HepG2 (cell line): ENCODE results near the gene ST8SIA3.

Experiments used
- ATAD3A ChIP-seq: sonication (generic); formaldehyde crosslinking; IDR thresholded peaks from 2 replicates; pipeline ENCODE4 v1.4.0; 2020; ENCODE audit warnings: missing genetic modification reagents
- GATAD2A ChIP-seq: IDR thresholded peaks from 2 replicates; pipeline ENCODE4 v1.6.1; 2016
- HNF4A ChIP-seq: sonication (generic); formaldehyde crosslinking; IDR thresholded peaks from 2 replicates; pipeline ENCODE4 v1.4.0; 2020; ENCODE audit warnings: missing genetic modification reagents
- KDM3A ChIP-seq: IDR thresholded peaks from 2 replicates; pipeline ENCODE4 v1.6.1; 2018; ENCODE audit warnings: low read depth, missing compliant biosample characterization
- NAIF1 ChIP-seq: sonication (generic); formaldehyde crosslinking; IDR thresholded peaks from 2 replicates; pipeline ENCODE4 v1.5.0; 2020; ENCODE audit warnings: mild to moderate bottlenecking, missing genetic modification reagents, borderline replicate concordance
- POLR2A ChIP-seq, 2 experiments: IDR thresholded peaks; 2 replicates each; pipeline ENCODE4 v1.6.1; 2011; ENCODE audit warnings: low read depth in 2 of 2, low read length in 2 of 2, mild to moderate bottlenecking in 1 of 2, moderate library complexity in 1 of 2; ENCODE audit not compliant: insufficient read depth in 1 of 2
- SNAI1 ChIP-seq: sonication (generic); formaldehyde crosslinking; IDR thresholded peaks from 2 replicates; pipeline ENCODE4 v1.5.0; 2020; ENCODE audit warnings: mild to moderate bottlenecking, missing genetic modification reagents, borderline replicate concordance
- ZFP1 ChIP-seq: IDR thresholded peaks from 2 replicates; pipeline ENCODE4 v1.6.1; 2016
- ZNF619 ChIP-seq: sonication (generic); formaldehyde crosslinking; IDR thresholded peaks from 2 replicates; pipeline ENCODE4 v1.4.0; 2020; ENCODE audit warnings: mild to moderate bottlenecking, missing genetic modification reagents
- TF ChIP-seq, protein P1 (sequence below): sonication (generic); formaldehyde crosslinking; IDR thresholded peaks from 2 replicates; pipeline ENCODE4 v1.4.0; 2020; ENCODE audit warnings: missing genetic modification reagents
- TF ChIP-seq, protein P2 (sequence below): sonication (generic); formaldehyde crosslinking; IDR thresholded peaks from 2 replicates; pipeline ENCODE4 v1.5.0; 2020; ENCODE audit warnings: mild to moderate bottlenecking, missing genetic modification reagents, moderate library complexity
- TF ChIP-seq, protein P3 (sequence below): sonication (generic); formaldehyde crosslinking; IDR thresholded peaks from 2 replicates; pipeline ENCODE4 v1.4.0; 2020; ENCODE audit warnings: mild to moderate bottlenecking, missing genetic modification reagents
- TF ChIP-seq, protein P4 (sequence below): sonication (generic); formaldehyde crosslinking; IDR thresholded peaks from 2 replicates; pipeline ENCODE4 v1.4.0; 2020; ENCODE audit warnings: missing genetic modification reagents
- TF ChIP-seq, protein P5 (sequence below): sonication (generic); formaldehyde crosslinking; IDR thresholded peaks from 2 replicates; pipeline ENCODE4 v1.5.0; 2020; ENCODE audit warnings: missing genetic modification reagents

DNA sequence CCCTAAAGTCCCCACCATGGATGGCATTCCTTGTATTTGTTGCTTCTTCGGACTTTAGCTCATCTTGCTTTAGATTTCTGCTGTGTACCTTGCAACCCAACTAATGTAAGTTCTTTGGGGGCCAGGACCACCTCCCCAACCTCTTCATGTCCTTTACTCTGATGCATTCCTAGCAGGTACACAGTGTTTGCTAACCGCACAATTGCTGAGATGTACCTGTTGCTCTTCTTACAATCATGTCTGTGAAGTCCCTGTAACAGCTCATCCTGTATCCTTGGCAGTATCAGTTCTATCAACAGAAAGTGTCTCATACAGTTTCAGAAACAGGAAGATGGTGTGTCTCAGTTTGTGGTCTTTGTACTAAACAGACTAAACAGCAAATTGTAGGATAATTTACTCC is 24.1 kb downstream of the ST8SIA3 start:
- TF ChIP-seq GATAD2A (CRISPR knock-in tag) (no peak), POLR2A (IDR thresholded peaks at IDR 0.05; ENCODE audit: insufficient read depth in 1 of 2, low read depth in 2 of 2, low read length in 2 of 2) (no peak), ZFP1 (CRISPR knock-in tag) (no peak), KDM3A (CRISPR knock-in tag) (no peak), ZNF619 (CRISPR knock-in tag) (no peak), ATAD3A (CRISPR knock-in tag) (no peak), HNF4A (no peak), NAIF1 (CRISPR knock-in tag) (no peak), SNAI1 (CRISPR knock-in tag) (no peak)
- TF ChIP-seq, protein P1, sequence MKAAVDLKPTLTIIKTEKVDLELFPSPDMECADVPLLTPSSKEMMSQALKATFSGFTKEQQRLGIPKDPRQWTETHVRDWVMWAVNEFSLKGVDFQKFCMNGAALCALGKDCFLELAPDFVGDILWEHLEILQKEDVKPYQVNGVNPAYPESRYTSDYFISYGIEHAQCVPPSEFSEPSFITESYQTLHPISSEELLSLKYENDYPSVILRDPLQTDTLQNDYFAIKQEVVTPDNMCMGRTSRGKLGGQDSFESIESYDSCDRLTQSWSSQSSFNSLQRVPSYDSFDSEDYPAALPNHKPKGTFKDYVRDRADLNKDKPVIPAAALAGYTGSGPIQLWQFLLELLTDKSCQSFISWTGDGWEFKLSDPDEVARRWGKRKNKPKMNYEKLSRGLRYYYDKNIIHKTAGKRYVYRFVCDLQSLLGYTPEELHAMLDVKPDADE (CRISPR knock-in tag), result no peak
- TF ChIP-seq, protein P2, sequence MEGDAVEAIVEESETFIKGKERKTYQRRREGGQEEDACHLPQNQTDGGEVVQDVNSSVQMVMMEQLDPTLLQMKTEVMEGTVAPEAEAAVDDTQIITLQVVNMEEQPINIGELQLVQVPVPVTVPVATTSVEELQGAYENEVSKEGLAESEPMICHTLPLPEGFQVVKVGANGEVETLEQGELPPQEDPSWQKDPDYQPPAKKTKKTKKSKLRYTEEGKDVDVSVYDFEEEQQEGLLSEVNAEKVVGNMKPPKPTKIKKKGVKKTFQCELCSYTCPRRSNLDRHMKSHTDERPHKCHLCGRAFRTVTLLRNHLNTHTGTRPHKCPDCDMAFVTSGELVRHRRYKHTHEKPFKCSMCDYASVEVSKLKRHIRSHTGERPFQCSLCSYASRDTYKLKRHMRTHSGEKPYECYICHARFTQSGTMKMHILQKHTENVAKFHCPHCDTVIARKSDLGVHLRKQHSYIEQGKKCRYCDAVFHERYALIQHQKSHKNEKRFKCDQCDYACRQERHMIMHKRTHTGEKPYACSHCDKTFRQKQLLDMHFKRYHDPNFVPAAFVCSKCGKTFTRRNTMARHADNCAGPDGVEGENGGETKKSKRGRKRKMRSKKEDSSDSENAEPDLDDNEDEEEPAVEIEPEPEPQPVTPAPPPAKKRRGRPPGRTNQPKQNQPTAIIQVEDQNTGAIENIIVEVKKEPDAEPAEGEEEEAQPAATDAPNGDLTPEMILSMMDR, result no peak
- TF ChIP-seq, protein P3, sequence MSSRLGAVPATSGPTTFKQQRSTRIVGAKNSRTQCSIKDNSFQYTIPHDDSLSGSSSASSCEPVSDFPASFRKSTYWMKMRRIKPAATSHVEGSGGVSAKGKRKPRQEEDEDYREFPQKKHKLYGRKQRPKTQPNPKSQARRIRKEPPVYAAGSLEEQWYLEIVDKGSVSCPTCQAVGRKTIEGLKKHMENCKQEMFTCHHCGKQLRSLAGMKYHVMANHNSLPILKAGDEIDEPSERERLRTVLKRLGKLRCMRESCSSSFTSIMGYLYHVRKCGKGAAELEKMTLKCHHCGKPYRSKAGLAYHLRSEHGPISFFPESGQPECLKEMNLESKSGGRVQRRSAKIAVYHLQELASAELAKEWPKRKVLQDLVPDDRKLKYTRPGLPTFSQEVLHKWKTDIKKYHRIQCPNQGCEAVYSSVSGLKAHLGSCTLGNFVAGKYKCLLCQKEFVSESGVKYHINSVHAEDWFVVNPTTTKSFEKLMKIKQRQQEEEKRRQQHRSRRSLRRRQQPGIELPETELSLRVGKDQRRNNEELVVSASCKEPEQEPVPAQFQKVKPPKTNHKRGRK (CRISPR knock-in tag), result no peak
- TF ChIP-seq, protein P4, sequence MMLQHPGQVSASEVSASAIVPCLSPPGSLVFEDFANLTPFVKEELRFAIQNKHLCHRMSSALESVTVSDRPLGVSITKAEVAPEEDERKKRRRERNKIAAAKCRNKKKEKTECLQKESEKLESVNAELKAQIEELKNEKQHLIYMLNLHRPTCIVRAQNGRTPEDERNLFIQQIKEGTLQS (CRISPR knock-in tag), result no peak
- TF ChIP-seq, protein P5, sequence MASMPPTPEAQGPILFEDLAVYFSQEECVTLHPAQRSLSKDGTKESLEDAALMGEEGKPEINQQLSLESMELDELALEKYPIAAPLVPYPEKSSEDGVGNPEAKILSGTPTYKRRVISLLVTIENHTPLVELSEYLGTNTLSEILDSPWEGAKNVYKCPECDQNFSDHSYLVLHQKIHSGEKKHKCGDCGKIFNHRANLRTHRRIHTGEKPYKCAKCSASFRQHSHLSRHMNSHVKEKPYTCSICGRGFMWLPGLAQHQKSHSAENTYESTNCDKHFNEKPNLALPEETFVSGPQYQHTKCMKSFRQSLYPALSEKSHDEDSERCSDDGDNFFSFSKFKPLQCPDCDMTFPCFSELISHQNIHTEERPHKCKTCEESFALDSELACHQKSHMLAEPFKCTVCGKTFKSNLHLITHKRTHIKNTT, result no peak
